K562 (cell line): ENCODE data around the gene HP1BP3. TPM values are rescaled to one million over a fixed set of nuclear protein-coding genes. Genes with fewer than 3 reads are reported as not detected.

Source experiments
- ATF1 ChIP-seq, 2 experiments: fragments of 450-650 bp in 1 of 2; IDR thresholded peaks; 2 replicates each; pipeline ENCODE4 v1.6.1; 2016; ENCODE audit warnings: missing compliant biosample characterization in 1 of 2, missing genetic modification characterization in 1 of 2
- ATF3 ChIP-seq, 2 experiments: fragments of 450-650 bp in 1 of 2; sonication (generic) in 1 of 2; formaldehyde crosslinking in 1 of 2; IDR thresholded peaks in 1 of 2; conservative IDR thresholded peaks in 1 of 2; 2 replicates each; pipeline versions ENCODE4 v1.6.1 to v1.8.1; 2016 to 2023; ENCODE audit warnings: mild to moderate bottlenecking in 2 of 2, moderate library complexity in 2 of 2, inconsistent platforms in 1 of 2, missing genetic modification reagents in 1 of 2
- FOXA3 ChIP-seq, 2 experiments: fragments of 450-650 bp in 1 of 2; sonication (generic) in 1 of 2; formaldehyde crosslinking; IDR thresholded peaks in 1 of 2; conservative IDR thresholded peaks in 1 of 2; 2 replicates each; pipeline versions ENCODE4 v1.4.0 to v1.8.0; 2020 to 2022; ENCODE audit warnings: mild to moderate bottlenecking in 2 of 2, missing genetic modification reagents in 1 of 2
- GTF2E2 ChIP-seq: fragments of 200-800 bp; sonication (Bioruptor generic); IDR thresholded peaks from 2 replicates; pipeline ENCODE4 v1.6.1; 2016; ENCODE audit warnings: missing genetic modification characterization, missing compliant biosample characterization
- HNRNPK ChIP-seq: fragments of 200-400 bp; formaldehyde crosslinking; IDR thresholded peaks from one replicate; pipeline ENCODE4 v1.6.1; 2018; ENCODE audit warnings: mild to moderate bottlenecking, low read depth, low read length; ENCODE audit not compliant: poor library complexity, severe bottlenecking
- ILF3 ChIP-seq: fragments of 450-650 bp; IDR thresholded peaks from 2 replicates; pipeline ENCODE4 v1.6.1; 2018; ENCODE audit warnings: antibody characterized with exemption, mild to moderate bottlenecking, moderate library complexity, borderline replicate concordance
- MGA ChIP-seq: fragments of 450-650 bp; IDR thresholded peaks from 2 replicates; pipeline ENCODE4 v1.6.1; 2016; ENCODE audit warnings: mild to moderate bottlenecking, moderate library complexity
- MYBL2 ChIP-seq, 2 experiments: fragments of 450-650 bp in 1 of 2; sonication (generic) in 1 of 2; formaldehyde crosslinking in 1 of 2; IDR thresholded peaks; 2 replicates each; pipeline versions ENCODE4 v1.6.1 to v1.8.1; 2017 to 2022; ENCODE audit warnings: borderline replicate concordance in 1 of 2, inconsistent platforms in 1 of 2, low read depth in 1 of 2, mild to moderate bottlenecking in 1 of 2, missing genetic modification reagents in 1 of 2, moderate library complexity in 1 of 2
- POLR2H ChIP-seq: IDR thresholded peaks from 2 replicates; pipeline ENCODE4 v1.6.1; 2016; ENCODE audit warnings: missing genetic modification characterization, low read depth, mild to moderate bottlenecking, control low read depth, missing compliant biosample characterization, moderate library complexity
- RBM39 ChIP-seq: fragments of 200-400 bp; formaldehyde crosslinking; optimal IDR thresholded peaks from 2 replicates; pipeline ENCODE3; 2018; ENCODE audit warnings: low read depth, low read length
- SMAD4 ChIP-seq: fragments of 250-450 bp; sonication (Bioruptor Pico); conservative IDR thresholded peaks from 2 replicates; pipeline ENCODE4 v1.8.0; 2021; ENCODE audit warnings: inconsistent platforms, mild to moderate bottlenecking, moderate library complexity
- SUPT5H ChIP-seq: fragments of 450-650 bp; IDR thresholded peaks from 2 replicates; pipeline ENCODE4 v1.6.1; 2016
- TBP ChIP-seq: optimal IDR thresholded peaks from 2 replicates; pipeline ENCODE3; 2011; ENCODE audit warnings: low read depth, low read length, improper control_type of control experiment
- polyA plus RNA-seq, 8 experiments: library from polyadenylated mRNA; depleted of rRNA in 4 of 8; stranded (reverse) in 5 of 8; unstranded in 3 of 8; fragments of >200 nt; fragmentation: Nextera tagmentation in 2 of 8; fragmentation: Illumina TruSeq in 1 of 8; extraction: Ambion mirVana in 2 of 8; extraction: Trizol in 1 of 8; gene quantifications; 2 replicates each; pipeline versions ENCODE4 v1.2.1 to v1.2.3, GENCODE V29; 2011 to 2014; ENCODE audit warnings: inconsistent platforms in 1 of 8, missing spikeins in 1 of 8
- total RNA-seq, 7 experiments: library from RNA; depleted of rRNA in 6 of 7; stranded (reverse); fragments of >200 nt in 6 of 7; fragmentation: Illumina TruSeq in 2 of 7; extraction: Trizol in 2 of 7; gene quantifications; 2 replicates each; pipeline versions ENCODE4 v1.2.1 to v1.2.3, GENCODE V29; 2011 to 2021; ENCODE audit warnings: low replicate concordance in 1 of 7

HP1BP3 gene
- total and polyA plus RNA-seq, 9 of the 15 experiments (the other 6 are each of a cell fraction or from before 2014, with no cell fraction given) = 57.3 to 513 (median 240) TPM

DNA sequence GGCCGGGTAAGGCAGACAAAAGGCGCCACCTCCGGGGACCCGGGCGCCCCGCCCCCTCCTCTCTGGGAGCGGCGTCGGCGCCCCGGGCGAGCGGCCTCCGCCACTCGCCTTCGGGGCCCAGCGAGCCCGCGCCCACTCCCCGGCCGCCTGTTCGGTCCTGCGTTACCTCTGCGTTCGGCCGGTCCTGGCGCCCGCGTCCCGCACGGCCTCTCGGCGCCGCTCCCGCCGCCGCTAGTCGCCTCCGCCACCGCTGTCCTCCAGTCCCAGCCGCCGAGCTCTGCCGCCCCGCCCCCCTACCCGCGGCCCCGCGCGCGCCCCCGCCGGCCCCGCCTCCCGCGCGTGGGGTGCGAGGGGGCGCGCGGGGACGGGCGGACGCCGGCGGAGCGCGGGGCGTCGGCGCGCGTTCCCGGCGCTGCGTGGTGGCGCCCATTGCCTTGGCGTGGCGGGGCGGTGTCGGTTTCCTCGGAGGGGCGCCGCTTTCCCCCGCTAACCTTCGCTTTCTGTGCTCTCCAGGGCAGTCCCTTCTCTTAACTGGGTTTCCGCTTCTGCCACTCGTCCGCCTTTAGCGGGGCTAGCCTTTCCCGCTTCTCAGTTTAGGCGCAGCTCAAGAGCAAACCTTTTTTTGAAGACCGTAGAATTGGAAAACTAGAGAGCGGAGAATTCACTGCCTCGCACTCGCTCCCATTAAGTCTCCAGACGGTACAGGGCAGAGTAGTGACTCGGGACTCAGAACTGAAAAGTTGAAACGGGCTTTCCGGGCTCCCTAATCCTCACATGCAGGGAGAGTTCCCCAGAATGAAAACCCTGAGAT lies at the start of gene HP1BP3 (continued):
- no peak for TF ChIP-seq MYBL2 (IDR thresholded peaks at IDR 0.05; ENCODE audit: low read depth)
- TF ChIP-seq MYBL2 (CRISPR knock-in tag; IDR thresholded peaks at IDR 0.05; ENCODE audit: borderline replicate concordance) = no peak
- 0 out of 2 replicates have a peak, but pooled peaks have one; percentile 9 for TF ChIP-seq GTF2E2 (tag)
- no peak for TF ChIP-seq ATF3 (IDR thresholded peaks at IDR 0.05)
- no peak for TF ChIP-seq ATF3 (CRISPR knock-in tag; conservative IDR thresholded peaks at IDR 0.05)
- peak; percentile 58 for TF ChIP-seq RBM39
- TF ChIP-seq ILF3 = peak; percentile 75; the same call in 1 of the 2 replicates
- TF ChIP-seq SUPT5H = peak; percentile 77
- TF ChIP-seq HNRNPK = peak; percentile 9
- TF ChIP-seq TBP = peak; percentile 77
- peak; percentile 74 for TF ChIP-seq POLR2H (tag)
- TF ChIP-seq SMAD4 = peak; percentile 71
- peak; percentile 62; the same call in 1 of the 2 replicates for TF ChIP-seq MGA
- TF ChIP-seq FOXA3 (CRISPR knock-in tag; conservative IDR thresholded peaks at IDR 0.05 in 1 of 2, IDR thresholded peaks at IDR 0.05 in 1 of 2) = 0 out of 4 replicates have a peak, but pooled peaks have one; percentile 14 to 63
- no peak for TF ChIP-seq ATF1 (CRISPR knock-in tag; IDR thresholded peaks at IDR 0.05)
- no peak for TF ChIP-seq ATF1 (tag; IDR thresholded peaks at IDR 0.05)
